CD4-positive, alpha-beta T cell treated with Interleukin-4 for 1 hour (primary cell): ENCODE data around the gene STK26.
A peak's percentile ranks its signal among the peaks of the same experiment; 100 is the strongest.
"Not testable (repeated sequence)": the region's sequence is repeated elsewhere in the genome, so short reads cannot be mapped to it uniquely, and the experiment has no call there.

Source experiments
- DNase-seq, 2 donors: peaks; one replicate each; pipeline ENCODE4 v3.0.0-alpha.2; 2020 to 2022

Gene STK26

GRCh38 chrX:132022967-132023895 is at the start of gene STK26:
Gene STK26, plus strand, starts transcription at chrX:132023302. Its CDS starts 316 bp downstream, at chrX:132023618.
- DNase-seq, result peak; percentile 78 to 81

- DNase-seq, result no peak
These were observed 47.3 kb upstream of the STK26 start for GRCh38 chrX:131975851-131976250.

- DNase-seq, result no peak
These were observed 45.5 kb upstream of the STK26 start for GRCh38 chrX:131977619-131978018.

GRCh38 chrX:131979116-131979515 is 44.0 kb upstream of the STK26 start:
- DNase-seq, result no peak

- DNase-seq, result peak in 1 of 2 donors; percentile 12
These were observed 37.5 kb upstream of the STK26 start for GRCh38 chrX:131985526-131986049.

GRCh38 chrX:131987252-131987651 is 35.9 kb upstream of the STK26 start:
- DNase-seq, result peak; percentile 62 to 80

- no peak for DNase-seq
These were observed 34.9 kb upstream of the STK26 start for GRCh38 chrX:131988236-131988635.

DNA sequence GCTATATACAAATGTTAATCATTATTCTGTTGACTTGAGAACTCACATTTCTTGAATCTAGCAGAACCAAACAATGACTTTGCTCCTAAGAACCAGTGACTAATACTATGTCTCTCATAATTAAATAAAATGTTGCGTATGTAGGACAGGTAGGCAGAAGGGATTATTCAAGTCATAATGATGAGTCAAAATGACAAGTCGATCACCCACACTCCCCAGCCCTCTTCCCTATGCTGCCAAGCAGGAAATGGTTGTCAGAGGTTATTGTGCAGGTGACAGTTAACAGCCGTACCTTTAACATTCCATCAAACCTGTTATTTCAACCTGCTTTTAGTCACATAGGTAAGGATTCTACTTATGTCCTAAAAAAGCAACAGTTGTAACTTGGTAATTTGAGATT is 22.0 kb upstream of the STK26 start:
- DNase-seq, result no peak

GRCh38 chrX:132004728-132005127 is 18.4 kb upstream of the STK26 start:
- DNase-seq, result no peak

DNA sequence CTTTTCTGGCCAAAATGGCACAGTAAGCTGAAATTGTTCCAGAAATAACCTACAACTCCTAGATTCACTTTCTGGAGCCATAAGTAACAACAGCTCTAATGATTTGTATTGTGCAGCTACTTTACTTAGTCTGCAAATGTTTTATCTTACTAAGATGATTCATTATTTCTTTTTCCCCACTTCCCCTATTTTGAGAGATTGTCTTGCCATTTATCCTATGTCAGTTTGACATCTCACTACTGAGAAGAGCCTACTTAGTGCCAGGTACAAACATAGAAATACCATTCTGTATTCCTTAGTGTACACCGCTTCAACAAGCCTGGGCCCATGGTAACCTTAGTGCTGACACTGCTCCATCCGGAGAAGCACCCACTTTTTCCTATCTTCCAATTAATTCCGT is 13.8 kb upstream of the STK26 start:
- no peak for DNase-seq

DNA sequence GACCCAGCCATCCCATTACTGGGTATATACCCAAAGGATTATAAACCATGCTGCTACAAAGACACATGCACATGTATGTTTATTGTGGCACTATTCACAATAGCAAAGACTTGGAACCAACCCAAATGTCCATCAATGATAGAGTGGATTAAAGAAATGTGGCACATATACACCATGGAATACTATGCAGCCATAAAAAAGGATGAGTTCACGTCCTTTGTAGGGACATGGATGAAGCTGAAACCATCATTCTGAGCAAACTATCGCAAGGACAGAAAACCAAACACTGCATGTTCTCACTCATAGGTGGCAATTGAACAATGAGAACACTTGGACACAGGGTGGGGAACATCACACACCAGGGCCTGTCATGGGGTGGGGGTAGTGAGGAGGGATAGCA is 12.9 kb upstream of the STK26 start:
- DNase-seq, result not testable (repeated sequence)

DNA sequence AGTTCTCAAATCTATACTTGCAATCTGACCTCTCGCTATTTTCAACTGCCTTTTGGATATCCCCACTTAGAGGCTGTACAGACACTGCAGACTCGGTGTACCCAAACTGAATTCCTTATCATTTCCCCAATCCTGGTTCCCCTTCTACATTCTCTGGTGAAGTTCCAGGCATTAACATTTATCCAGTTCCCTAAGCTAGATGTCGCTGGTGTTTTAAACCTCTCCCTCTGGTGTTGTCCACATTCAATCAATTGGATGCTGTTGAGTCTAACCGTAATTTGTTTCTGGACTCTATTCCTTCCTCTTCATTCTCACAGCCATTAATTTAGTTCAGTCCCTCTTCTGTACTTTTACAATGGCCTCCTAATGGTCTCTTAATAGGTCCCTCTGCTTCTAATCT is 7.2 kb upstream of the STK26 start:
- no peak for DNase-seq

GRCh38 chrX:132016628-132017430 is 6.3 kb upstream of the STK26 start:
- no peak for DNase-seq

DNA sequence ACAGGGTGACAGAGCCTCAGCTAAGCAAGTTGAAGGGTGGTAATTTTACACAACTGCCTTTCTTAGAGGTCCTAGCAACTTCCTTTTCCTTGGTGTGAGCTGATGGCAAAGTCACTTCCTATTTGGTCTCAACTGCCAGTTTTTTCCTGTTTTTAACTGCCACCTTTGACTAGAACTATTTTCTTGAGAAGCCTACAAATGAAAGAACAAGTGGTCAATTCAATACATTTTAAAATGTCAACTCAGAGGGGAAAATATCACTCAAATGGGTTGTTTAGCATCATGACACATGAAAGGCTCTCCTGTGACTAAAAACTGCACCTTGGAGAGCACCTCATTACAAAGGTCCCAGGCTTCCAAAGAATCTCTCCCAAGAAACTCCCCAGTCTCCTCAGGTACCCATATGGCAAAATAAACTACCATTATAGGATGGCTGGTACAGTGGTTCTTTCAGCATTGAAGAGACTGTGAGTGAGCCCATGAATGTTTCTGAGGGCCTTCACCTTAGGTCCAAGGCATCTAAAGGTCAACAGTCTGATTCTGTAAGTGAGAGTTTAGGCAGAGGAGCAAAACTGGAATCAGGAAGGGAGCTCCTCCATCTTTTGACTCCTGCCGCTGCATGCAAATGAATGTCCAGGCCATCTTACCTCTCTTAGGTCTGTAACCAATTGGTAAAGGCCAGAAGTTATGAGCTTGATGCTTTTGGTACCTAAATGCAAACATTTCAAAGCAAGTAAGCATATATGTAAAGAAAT is 5.5 kb upstream of the STK26 start:
- DNase-seq, result no peak

DNA sequence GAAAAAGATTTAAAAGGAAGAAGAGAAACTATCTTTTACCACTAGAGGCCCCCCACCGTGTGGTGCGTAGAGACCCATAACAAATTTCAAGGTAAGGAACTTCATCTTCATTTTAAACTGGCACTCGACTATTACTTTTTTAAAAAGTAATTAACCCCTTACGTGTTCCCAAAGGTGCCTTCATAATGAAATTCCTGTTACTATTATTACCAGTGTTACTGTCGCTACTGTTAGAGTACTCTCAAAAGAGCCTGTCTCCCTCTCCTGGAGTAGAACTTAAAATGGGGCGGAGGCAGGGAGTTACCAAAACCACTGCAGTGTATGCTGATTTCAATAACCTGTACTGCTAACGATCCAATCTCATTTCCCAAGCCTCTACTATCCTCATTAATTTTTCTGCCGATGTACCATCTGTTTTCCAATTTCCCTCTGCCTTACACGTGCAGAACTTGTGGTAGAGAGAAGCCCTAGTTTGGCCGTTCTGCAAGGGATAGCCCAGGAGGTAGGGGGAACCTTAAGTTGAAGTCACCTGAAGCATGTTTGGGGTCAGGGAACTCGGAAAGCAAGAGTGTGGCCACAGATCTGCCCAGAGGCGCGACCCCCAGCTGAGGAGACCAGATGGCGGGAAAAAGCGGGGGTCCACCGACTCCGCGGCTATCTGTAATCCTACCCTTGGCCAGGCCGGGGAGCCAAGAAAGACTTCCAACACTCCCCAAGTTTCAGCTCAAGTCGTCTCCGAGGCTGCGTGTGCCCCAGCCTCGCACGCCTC is 720 bp upstream of the STK26 start:
- peak; percentile 21 to 38 for DNase-seq

GRCh38 chrX:132023896-132024386 is 839 bp downstream of the STK26 start:
- peak; percentile 51 to 55 for DNase-seq

- peak in 1 of 2 donors; percentile 31 for DNase-seq
These were observed 1.9 kb downstream of the STK26 start for GRCh38 chrX:132025041-132025440.

- DNase-seq, result no peak
These were observed 7.2 kb downstream of the STK26 start for GRCh38 chrX:132030264-132030663.

GRCh38 chrX:132031867-132032266 is 8.8 kb downstream of the STK26 start:
- no peak for DNase-seq

GRCh38 chrX:132033166-132033565 is 10.1 kb downstream of the STK26 start:
- DNase-seq, result no peak

- DNase-seq, result no peak
These were observed 11.5 kb downstream of the STK26 start for GRCh38 chrX:132034648-132035047.

DNA sequence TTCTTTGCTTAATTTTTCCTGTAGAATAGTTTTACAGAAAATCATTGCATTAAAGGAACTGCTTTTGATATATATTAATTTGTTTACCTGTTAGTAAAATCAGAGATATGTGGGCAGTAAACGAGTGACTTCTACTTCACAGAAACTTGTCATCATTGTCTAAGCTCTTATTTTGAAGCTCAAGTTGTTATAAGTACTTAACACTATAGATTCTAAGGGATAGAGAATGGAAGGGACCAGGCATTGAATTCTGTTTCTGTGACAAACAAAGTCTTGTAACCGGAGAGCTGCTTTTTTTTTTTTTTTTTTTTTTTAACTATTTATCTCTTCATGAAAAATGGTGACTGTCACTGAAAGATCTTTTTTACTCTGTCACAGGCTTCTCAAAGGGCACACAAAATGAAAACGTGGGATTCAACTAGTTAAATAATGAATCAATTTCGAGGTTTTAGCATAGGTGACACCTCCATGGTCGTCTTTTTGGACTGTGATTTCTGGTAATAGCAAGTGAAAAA is 14.4 kb downstream of the STK26 start:
- no peak for DNase-seq
